K562 (cell line): ENCODE data around the gene MAP7D1. TPM values are rescaled to one million over a fixed set of nuclear protein-coding genes. Genes with fewer than 3 reads are reported as not detected.

Experiments used
- ADNP ChIP-seq: fragments of 200-800 bp; sonication (Bioruptor generic); IDR thresholded peaks from 2 replicates; pipeline ENCODE4 v1.6.1; 2016; ENCODE audit warnings: missing genetic modification characterization, missing compliant biosample characterization
- CBX1 ChIP-seq: sonication (generic); IDR thresholded peaks from 2 replicates; pipeline ENCODE4 v1.6.1; 2016; ENCODE audit warnings: antibody characterized with exemption, low read depth, mild to moderate bottlenecking
- HDAC6 ChIP-seq: IDR thresholded peaks from 2 replicates; pipeline ENCODE4 v1.6.1; 2012; ENCODE audit warnings: low read depth, mild to moderate bottlenecking, control low read depth, inconsistent platforms, low read length, moderate library complexity
- HMG20B ChIP-seq: fragments of 250-450 bp; sonication (Bioruptor Pico); IDR thresholded peaks from 2 replicates; pipeline ENCODE4 v1.5.0; 2021; ENCODE audit warnings: mild to moderate bottlenecking
- KDM5B ChIP-seq: fragments of 200-600 bp; sonication (generic); IDR thresholded peaks from 2 replicates; pipeline ENCODE4 v1.6.1; 2012; ENCODE audit warnings: low read depth, mild to moderate bottlenecking, moderate library complexity, low read length, control low read depth, inconsistent platforms; ENCODE audit not compliant: insufficient replicate concordance
- MCM3 ChIP-seq: fragments of 450-650 bp; IDR thresholded peaks from 2 replicates; pipeline ENCODE4 v1.6.1; 2016
- NCOA1 ChIP-seq: fragments of 450-650 bp; IDR thresholded peaks from 2 replicates; pipeline ENCODE4 v1.6.1; 2016; ENCODE audit warnings: low read depth
- NELFE ChIP-seq: IDR thresholded peaks from 2 replicates; pipeline ENCODE4 v1.6.1; 2011; ENCODE audit warnings: mild to moderate bottlenecking; ENCODE audit not compliant: insufficient read depth, insufficient read length
- NFRKB ChIP-seq: fragments of 450-650 bp; IDR thresholded peaks from 2 replicates; pipeline ENCODE4 v1.6.1; 2016; ENCODE audit warnings: low read depth
- SMAD3 ChIP-seq: fragments of 450-650 bp; formaldehyde crosslinking; conservative IDR thresholded peaks from 2 replicates; pipeline ENCODE4 v1.4.0; 2020; ENCODE audit warnings: mild to moderate bottlenecking
- SRSF7 ChIP-seq: fragments of 200-400 bp; formaldehyde crosslinking; optimal IDR thresholded peaks from 2 replicates; pipeline ENCODE3; 2017; ENCODE audit warnings: mild to moderate bottlenecking, low read depth, low read length
- STAT5A ChIP-seq: IDR thresholded peaks from 2 replicates; pipeline ENCODE4 v1.6.1; 2012; ENCODE audit warnings: low read length, inconsistent platforms, borderline replicate concordance
- TAL1 ChIP-seq: fragments of 450-650 bp; IDR thresholded peaks from 2 replicates; pipeline ENCODE4 v1.6.1; 2016; ENCODE audit warnings: mild to moderate bottlenecking
- ZFP1 ChIP-seq: fragments of 450-650 bp; formaldehyde crosslinking; IDR thresholded peaks from 2 replicates; pipeline ENCODE4 v1.4.0; 2020; ENCODE audit warnings: mild to moderate bottlenecking, mixed read lengths
- ZKSCAN8 ChIP-seq: fragments of 200-800 bp; sonication (Bioruptor generic); IDR thresholded peaks from 2 replicates; pipeline ENCODE4 v1.6.1; 2016; ENCODE audit warnings: missing genetic modification characterization, missing compliant biosample characterization
- ZNF384 ChIP-seq: IDR thresholded peaks from 2 replicates; pipeline ENCODE4 v1.6.1; 2012; ENCODE audit warnings: low read depth, low read length, improper control_type of control experiment
- ZNF780A ChIP-seq: fragments of 250-450 bp; sonication (Bioruptor Pico); IDR thresholded peaks from 2 replicates; pipeline ENCODE4 v1.5.0; 2021; ENCODE audit warnings: mild to moderate bottlenecking
- polyA plus RNA-seq, 8 experiments: library from polyadenylated mRNA; depleted of rRNA in 4 of 8; stranded (reverse) in 5 of 8; unstranded in 3 of 8; fragments of >200 nt; fragmentation: Nextera tagmentation in 2 of 8; fragmentation: Illumina TruSeq in 1 of 8; extraction: Ambion mirVana in 2 of 8; extraction: Trizol in 1 of 8; gene quantifications; 2 replicates each; pipeline versions ENCODE4 v1.2.1 to v1.2.3, GENCODE V29; 2011 to 2014; ENCODE audit warnings: inconsistent platforms in 1 of 8, missing spikeins in 1 of 8
- total RNA-seq, 7 experiments: library from RNA; depleted of rRNA in 6 of 7; stranded (reverse); fragments of >200 nt in 6 of 7; fragmentation: Illumina TruSeq in 2 of 7; extraction: Trizol in 2 of 7; gene quantifications; 2 replicates each; pipeline versions ENCODE4 v1.2.1 to v1.2.3, GENCODE V29; 2011 to 2021; ENCODE audit warnings: low replicate concordance in 1 of 7
- TF ChIP-seq, protein P1 (sequence below): fragments of 250-450 bp; sonication (Bioruptor Pico); IDR thresholded peaks from 2 replicates; pipeline ENCODE4 v1.8.0; 2022; ENCODE audit warnings: inconsistent platforms
- TF ChIP-seq, protein P2 (sequence below): fragments of 250-450 bp; sonication (Bioruptor Pico); IDR thresholded peaks from 2 replicates; pipeline ENCODE4 v1.4.0; 2020; ENCODE audit warnings: borderline replicate concordance
- TF ChIP-seq, protein P3 (sequence below): fragments of 450-650 bp; formaldehyde crosslinking; IDR thresholded peaks from 2 replicates; pipeline ENCODE4 v1.4.0; 2020; ENCODE audit warnings: mild to moderate bottlenecking, moderate library complexity
- TF ChIP-seq, protein P4 (sequence below): sonication (generic); IDR thresholded peaks from 2 replicates; pipeline ENCODE4 v1.6.1; 2016
- TF ChIP-seq, protein P5 (sequence below): sonication (generic); formaldehyde crosslinking; IDR thresholded peaks from 2 replicates; pipeline ENCODE4 v1.4.0; 2020; ENCODE audit warnings: mild to moderate bottlenecking, missing genetic modification reagents

Gene MAP7D1
- total and polyA plus RNA-seq, 9 of the 15 experiments (the other 6 are each of a cell fraction or from before 2014, with no cell fraction given), result 3.6 to 108 (median 34.5) TPM

DNA sequence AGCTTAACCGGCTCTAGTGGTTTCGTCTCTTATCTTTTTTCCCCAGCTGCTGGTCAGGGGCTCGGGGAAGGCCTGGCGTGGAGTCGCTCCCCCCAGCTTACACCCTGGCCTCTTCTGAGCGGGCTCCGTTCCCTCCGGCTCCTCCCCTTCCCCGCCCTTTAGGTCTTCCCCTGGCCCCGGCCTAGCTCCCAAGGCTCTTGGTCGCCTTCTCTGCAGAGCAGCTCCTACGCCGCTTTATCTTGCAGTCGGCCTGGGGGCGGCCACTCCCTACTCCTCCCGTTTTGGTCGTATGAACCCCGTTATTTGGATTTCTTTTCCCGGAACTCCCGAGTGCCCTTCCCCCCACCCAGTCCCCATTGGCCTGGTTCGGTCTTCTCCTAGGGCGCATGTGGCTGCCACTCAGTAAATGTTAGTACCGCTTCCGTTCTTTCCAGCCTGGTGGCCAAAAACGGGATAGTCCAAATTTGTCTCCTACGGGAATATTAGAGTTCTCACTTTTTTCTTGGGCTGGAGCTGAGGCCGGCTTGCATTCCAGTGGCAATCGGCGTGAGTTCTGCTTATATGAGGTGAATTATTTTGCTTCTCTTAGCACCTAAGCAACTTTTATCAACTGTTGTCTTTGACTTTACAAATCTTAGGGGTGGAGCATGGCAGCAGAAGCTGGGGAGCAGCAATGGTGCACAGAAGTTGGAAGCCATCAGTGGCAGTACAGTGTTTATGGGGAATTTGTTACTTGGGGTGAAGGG is 68.8 kb downstream of the MAP7D1 start (continued):
- TF ChIP-seq, protein P1, sequence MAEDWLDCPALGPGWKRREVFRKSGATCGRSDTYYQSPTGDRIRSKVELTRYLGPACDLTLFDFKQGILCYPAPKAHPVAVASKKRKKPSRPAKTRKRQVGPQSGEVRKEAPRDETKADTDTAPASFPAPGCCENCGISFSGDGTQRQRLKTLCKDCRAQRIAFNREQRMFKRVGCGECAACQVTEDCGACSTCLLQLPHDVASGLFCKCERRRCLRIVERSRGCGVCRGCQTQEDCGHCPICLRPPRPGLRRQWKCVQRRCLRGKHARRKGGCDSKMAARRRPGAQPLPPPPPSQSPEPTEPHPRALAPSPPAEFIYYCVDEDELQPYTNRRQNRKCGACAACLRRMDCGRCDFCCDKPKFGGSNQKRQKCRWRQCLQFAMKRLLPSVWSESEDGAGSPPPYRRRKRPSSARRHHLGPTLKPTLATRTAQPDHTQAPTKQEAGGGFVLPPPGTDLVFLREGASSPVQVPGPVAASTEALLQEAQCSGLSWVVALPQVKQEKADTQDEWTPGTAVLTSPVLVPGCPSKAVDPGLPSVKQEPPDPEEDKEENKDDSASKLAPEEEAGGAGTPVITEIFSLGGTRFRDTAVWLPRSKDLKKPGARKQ (CRISPR knock-in tag), result no peak
- TF ChIP-seq, protein P2, sequence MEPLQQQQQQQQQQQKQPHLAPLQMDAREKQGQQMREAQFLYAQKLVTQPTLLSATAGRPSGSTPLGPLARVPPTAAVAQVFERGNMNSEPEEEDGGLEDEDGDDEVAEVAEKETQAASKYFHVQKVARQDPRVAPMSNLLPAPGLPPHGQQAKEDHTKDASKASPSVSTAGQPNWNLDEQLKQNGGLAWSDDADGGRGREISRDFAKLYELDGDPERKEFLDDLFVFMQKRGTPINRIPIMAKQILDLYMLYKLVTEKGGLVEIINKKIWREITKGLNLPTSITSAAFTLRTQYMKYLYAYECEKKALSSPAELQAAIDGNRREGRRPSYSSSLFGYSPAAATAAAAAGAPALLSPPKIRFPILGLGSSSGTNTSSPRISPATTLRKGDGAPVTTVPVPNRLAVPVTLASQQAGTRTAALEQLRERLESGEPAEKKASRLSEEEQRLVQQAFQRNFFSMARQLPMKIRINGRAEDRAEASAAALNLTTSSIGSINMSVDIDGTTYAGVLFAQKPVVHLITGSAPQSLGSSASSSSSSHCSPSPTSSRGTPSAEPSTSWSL (CRISPR knock-in tag), result no peak
- TF ChIP-seq MCM3 (no peak), CBX1 (no peak; the same call in 1 of the 2 replicates), KDM5B (no peak), TAL1 (peak; percentile 78), ZFP1 (CRISPR knock-in tag) (no peak), HMG20B (CRISPR knock-in tag) (no peak), ZNF384 (no peak), ZKSCAN8 (CRISPR knock-in tag) (no peak), HDAC6 (no peak), NELFE (no peak), SMAD3 (CRISPR knock-in tag) (peak; percentile 30; the same call in 1 of the 2 replicates), ADNP (no peak), NCOA1 (peak; percentile 61), SRSF7 (no peak), ZNF780A (CRISPR knock-in tag) (no peak), NFRKB (no peak), STAT5A (peak; percentile 42; the same call in 1 of the 2 replicates)
- TF ChIP-seq, protein P3, sequence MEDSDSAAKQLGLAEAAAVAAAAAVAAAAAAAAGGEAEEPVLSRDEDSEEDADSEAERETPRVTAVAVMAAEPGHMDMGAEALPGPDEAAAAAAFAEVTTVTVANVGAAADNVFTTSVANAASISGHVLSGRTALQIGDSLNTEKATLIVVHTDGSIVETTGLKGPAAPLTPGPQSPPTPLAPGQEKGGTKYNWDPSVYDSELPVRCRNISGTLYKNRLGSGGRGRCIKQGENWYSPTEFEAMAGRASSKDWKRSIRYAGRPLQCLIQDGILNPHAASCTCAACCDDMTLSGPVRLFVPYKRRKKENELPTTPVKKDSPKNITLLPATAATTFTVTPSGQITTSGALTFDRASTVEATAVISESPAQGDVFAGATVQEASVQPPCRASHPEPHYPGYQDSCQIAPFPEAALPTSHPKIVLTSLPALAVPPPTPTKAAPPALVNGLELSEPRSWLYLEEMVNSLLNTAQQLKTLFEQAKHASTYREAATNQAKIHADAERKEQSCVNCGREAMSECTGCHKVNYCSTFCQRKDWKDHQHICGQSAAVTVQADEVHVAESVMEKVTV (CRISPR knock-in tag), result peak; percentile 38; the same call in 1 of the 2 replicates
- TF ChIP-seq, protein P4, sequence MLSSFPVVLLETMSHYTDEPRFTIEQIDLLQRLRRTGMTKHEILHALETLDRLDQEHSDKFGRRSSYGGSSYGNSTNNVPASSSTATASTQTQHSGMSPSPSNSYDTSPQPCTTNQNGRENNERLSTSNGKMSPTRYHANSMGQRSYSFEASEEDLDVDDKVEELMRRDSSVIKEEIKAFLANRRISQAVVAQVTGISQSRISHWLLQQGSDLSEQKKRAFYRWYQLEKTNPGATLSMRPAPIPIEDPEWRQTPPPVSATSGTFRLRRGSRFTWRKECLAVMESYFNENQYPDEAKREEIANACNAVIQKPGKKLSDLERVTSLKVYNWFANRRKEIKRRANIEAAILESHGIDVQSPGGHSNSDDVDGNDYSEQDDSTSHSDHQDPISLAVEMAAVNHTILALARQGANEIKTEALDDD, result no peak
- TF ChIP-seq, protein P5, sequence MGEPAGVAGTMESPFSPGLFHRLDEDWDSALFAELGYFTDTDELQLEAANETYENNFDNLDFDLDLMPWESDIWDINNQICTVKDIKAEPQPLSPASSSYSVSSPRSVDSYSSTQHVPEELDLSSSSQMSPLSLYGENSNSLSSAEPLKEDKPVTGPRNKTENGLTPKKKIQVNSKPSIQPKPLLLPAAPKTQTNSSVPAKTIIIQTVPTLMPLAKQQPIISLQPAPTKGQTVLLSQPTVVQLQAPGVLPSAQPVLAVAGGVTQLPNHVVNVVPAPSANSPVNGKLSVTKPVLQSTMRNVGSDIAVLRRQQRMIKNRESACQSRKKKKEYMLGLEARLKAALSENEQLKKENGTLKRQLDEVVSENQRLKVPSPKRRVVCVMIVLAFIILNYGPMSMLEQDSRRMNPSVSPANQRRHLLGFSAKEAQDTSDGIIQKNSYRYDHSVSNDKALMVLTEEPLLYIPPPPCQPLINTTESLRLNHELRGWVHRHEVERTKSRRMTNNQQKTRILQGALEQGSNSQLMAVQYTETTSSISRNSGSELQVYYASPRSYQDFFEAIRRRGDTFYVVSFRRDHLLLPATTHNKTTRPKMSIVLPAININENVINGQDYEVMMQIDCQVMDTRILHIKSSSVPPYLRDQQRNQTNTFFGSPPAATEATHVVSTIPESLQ (CRISPR knock-in tag), result peak; percentile 83; the same call in 1 of the 2 replicates
